Activated T-cell treated with anti-CD3 and anti-CD28 coated beads, Interleukin-2, amount 50 U/mL, for 48 hours (primary cell): ENCODE results near the gene SERPINE3.

ENCODE experiments used
- DNase-seq, 2 experiments: peaks; one replicate each; pipeline ENCODE4 v3.0.0-alpha.2; 2020

Gene SERPINE3

DNA sequence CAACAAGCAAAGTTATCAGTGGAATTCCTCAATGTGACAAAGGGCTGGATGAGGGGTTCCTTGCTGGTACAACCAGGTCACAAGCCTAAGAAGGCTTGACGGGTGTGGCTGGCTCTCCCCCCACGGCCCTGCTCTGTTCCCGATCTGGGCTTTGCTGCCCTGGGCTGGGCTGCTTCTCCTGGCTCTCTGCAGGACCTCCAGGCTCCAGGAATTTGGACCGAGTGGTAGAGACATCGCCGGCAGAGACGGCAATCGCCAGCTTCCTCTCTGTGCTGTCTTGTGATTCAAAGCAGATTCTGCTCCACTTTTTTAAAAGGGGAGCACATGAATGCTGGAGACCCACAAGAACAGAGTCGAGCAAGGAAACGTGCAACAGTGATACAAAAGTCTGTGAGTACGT lies at the start of gene SERPINE3:
Gene SERPINE3 (plus strand): TSS at position 338 of the 400 bp plus-strand sequence. CDS start 1,401 bp downstream, outside the sequence.
- DNase-seq, result no peak

DNA sequence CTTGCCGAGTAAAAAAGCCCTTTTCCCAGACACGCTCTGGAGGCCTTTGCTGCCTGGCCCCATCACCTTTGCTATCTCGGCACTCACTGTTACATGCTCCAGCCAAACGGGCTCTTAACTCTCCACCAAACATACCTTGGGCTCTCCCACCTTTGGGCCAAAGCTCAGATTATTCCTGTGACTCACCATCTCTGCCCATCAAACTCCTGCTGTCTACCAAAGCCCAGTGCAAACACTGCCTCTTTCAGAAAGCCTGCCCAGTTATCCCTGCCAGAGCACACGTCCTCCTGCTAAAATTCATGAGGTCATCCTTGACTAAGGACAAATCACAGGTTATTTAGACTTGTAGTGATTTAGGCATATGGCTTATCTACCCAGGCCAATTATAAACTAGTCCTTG lies 48.1 kb upstream of the SERPINE3 start:
- no peak for DNase-seq

DNA sequence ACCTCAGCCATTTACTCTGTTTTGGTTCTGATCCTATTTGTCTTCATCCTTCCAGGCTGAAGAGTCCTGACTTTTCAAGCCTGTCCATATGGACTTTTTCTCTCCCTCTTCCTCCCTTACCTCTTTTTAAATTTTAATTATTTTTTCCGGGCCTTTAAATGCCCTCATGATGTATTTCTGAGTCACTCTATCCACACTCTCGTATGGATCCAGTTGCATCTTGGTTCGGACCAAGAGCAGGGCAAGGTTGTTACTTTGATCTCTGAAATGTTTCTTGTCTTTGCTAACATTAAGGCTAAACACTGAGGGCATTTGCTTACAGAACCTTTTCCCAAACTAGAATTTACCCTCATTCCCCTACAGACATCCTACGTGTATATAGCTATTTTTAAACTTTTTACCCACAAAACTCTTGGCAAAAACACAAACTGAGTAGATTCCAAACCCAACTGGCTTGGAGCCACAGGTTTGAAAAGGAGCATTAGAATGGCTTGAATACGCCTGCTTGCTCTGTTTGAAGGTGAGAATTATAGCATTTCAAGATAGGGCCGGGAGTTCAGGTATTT lies 47.4 kb upstream of the SERPINE3 start:
- DNase-seq, result no peak

DNA sequence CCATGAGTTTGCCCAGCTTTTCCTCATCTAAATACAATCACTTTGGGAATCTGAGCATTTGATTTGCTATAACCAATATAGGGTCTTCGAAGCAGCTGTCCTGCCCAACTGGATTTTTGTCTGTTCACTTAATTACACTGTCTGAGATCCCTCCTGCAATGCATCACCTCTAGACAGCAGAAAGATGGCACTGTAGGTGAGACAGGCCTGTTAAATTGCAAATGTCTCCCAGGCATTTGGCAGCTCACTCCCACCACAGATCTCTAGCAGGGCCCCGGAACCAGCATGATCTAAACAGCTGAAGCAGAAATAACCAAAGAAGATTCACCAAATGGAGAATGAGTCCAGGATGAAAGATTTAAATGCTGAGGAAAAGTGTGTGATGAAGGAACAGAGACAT lies 41.9 kb upstream of the SERPINE3 start:
- DNase-seq, result no peak

DNA sequence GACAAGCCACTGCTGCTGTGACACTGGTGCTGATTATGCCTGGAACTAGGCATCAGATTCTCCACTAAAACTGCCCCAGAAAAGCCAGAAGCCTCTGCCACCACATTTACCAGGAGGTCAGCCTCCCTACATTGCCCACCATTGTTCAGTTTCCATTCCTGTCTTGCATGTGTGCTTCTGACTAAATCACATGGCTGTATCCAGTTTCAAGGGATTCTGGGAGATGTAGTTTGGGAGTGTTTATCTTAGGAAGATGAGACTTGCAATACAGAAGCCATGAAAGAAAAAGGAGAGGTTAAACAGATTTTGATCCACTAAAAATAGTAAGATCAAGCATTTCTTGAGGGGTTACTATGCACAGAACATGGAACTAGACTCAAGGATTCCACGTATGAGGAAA lies 40.7 kb upstream of the SERPINE3 start:
- no peak for DNase-seq

DNA sequence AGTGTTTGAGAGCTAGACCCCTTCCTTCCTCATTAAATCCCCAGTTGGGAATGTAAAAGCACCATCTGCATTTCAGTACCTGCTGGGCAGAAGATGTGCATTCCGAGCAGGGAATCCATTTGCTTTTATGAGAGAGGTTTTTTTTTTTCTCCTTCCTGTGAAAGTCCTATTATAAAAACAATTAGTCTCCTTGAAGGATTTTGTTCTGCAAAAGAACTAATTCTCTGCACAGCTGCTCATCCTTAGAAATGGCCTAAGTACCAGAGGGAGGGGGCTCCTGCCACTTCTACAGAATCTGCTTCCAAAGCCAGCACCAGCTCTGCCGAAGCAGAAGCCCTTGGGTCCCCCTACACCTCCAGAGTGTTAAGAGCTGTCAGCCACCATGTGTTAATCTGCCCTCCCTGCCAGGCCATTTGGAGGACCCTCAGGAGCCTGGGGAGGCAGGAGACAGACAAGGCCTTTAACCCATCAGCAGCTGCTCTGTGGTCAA lies 36.4 kb upstream of the SERPINE3 start:
- no peak for DNase-seq

DNA sequence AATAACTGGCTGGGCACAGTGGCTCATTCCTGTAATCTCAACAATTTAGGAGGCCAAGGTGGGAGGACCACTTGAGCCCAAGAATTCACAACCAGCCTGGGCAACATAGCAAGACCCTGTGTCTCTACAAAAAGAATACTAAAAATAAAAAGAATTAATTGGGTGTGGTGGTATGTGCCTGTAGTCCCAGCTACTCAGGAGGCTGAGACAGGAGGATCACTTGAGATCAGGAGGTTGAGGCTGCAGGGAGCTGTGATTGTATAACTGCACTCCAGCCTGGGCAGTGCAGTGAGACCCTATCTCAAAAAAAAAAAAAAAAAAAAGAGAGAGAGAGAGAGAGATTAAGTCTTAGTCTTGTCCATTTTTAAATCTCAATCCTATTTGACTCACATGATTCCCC lies 35.6 kb upstream of the SERPINE3 start:
- DNase-seq, result no peak

DNA sequence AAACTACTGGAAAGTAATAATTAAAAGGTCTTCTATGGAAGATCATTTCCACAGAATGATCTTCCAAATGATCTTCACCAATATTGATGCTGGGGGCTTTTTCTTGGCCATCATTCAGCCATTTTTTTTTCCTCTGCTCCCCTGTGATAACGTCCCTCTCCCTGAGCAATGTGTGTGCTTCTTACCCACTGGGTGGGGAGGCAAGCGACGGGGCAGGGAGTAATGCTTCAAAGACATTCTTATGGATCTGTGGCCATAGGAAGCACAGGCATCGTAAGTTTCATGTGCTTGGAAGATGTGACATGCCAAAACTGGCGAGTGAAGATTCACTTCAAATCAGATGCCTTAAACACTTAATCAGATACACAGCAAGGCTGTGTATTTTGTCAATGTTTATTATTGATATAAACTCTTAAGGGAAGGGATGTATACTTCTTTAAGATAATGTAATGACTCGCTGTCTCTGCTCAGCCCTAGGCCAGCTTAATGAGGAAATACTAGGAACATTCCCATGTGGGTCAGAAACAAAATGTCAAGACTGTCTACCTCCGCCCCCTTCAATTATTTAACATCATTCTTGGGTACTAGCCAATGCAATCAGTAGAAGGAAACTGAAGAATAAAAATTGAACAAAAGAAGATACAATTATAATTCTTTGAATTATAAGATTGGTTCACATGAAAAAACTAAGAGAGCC lies 34.1 kb upstream of the SERPINE3 start:
- no peak for DNase-seq

DNA sequence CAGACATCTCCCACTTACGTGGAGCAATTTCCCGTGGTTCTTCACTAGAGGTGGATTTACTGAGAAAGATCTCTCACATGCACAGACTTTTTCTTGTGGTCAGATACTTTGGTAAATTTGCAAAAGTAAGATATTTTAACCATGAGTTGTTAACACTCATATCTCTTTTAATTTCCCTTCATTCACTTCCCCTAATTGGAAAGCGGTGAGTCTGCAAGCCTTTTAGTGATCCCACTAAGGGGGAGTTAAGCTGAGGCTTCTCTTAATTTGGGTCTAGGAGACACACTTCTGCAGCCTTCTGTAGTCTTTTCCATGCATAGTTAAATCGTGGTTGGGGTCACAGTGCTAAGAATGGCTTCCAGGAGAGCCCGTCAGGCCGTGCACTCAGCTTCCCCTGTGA lies 30.7 kb upstream of the SERPINE3 start:
- no peak for DNase-seq

DNA sequence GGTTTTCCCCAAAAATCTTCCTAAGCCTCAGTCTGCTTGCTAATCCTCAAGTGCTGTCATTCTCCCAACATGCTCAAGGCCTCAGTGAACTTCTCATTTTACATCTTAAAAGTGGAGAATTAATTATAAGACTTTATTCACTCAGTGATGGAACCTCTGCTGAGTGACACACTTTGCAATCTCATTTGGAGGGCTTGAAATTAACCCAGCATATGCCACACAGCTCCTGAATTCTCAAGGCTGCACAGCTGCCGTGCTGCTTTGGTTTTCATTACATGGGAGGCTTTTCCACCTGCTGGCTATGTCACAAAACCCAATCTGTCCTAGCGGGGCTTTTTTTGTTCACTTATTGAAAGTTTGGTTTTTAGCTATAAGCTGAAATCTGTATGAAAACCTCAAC lies 28.3 kb upstream of the SERPINE3 start:
- DNase-seq, result no peak

DNA sequence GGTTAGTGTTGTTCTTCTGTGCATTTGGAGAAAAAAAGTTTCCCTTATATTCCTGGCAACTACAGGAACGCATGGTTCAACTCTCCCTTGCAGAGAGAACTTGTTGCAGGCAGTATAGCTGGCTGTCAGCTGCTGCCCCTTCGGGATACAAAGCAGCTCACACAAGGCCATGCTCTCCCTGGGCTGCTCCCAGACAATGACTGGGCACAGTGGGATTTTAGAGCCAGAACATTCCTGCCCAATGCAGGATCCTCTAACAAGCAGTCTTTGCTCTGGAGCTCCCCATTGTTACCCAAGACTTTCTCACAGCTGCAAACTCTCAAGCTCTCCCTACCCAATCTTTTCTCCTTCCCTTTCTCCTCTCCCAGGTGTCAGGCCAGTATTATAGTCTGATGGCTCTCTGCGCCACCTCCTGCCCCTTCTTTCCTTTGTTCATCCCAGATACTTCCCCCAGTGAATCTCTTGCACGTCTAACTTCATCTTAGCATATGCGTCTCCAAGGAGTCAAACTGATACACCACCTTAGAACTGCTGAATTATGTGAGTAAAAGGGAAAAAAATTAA lies 27.5 kb upstream of the SERPINE3 start:
- no peak for DNase-seq

DNA sequence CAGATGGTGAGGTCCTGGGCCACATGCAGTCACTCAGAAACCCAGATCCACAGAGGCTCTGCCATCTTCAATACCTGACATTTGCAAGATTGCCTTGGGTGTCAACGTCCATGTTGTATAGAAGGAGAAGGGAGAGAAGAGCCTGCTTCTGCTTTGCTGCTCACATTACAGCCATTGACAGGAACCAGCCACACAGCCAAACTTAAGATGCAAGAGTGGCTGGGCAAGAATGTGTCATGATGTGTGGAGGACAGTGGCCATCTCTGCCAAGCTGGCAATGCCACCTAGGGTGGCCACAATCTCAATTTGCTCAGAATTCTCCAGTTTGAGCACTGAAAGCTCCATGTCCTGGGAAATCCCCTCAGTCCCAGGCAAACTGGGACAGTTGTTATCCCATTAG lies 25.9 kb upstream of the SERPINE3 start:
- DNase-seq, result no peak

DNA sequence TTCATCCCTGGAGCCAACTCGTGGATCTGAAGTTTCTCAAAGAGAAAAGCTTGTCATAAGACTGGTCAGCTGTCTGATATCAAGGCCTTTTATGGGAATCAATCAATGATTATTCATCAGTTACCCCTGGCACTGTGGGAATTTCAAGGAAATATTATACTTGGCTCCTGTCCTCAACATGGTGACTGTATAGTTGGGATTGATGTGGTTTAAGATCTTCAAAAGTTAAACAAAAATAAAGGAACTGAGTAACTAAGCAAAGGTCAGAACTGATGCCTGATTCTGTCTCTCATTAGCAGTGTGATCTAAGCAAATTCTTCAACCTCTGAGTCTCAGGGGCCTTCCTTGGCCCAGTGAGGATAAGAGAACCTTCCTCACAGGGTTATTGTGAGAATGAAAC lies 22.2 kb upstream of the SERPINE3 start:
- no peak for DNase-seq

DNA sequence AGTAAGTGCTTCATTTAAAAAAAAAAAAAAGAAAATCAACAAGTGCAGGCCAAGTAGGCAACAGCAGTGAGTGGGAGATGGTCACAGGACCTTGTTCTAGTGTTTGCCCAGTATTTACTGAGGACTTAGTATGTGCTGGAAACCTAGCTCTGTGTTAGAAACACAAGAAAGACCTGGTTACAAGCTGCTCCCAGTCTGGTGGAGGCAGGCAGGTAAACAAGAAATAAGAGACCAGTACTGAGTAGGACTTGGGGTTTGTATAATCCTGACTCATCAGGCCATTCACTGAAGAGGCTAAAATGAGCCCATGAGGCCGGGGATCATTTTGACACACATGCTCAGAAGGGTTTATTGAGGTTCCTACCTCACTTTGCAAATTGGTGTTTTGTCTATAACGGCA lies 21.5 kb upstream of the SERPINE3 start:
- no peak for DNase-seq

DNA sequence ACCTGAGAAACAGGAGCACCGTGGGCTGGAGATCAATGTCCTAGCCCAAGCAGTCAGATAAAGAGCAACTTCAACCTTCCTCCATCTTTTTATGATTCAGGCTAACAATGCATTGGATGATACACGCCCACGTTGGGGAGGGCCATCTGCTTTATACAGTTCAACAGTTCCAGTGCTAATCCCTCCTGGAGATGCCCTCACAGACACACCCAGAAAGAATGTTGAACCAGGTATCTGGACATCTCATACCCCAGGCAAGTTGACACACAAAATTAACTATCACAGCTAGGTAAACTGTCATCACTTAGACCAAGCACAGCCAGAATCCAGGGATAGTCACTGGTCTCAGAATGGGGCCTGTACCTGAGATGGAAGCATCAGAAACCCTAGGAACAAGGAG lies 20.6 kb upstream of the SERPINE3 start:
- DNase-seq, result no peak

DNA sequence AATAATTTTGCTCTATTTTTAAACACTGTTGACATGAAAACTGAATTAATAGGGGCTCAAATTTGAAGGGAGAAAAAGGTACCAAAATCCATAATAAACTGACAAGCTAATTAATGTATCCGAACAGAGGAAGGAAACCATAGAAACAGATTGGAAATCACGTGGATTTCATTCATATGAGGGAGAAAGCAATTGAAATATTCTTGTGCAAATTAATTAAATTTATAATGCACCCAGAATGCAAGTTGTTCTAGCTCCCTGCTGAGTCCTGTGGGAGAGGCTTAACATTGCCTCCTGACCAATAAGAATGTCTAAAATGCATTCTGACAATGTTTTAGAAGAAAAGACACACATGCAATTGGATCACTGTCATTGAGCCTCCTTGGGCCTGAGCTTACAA lies 17.7 kb upstream of the SERPINE3 start:
- no peak for DNase-seq

DNA sequence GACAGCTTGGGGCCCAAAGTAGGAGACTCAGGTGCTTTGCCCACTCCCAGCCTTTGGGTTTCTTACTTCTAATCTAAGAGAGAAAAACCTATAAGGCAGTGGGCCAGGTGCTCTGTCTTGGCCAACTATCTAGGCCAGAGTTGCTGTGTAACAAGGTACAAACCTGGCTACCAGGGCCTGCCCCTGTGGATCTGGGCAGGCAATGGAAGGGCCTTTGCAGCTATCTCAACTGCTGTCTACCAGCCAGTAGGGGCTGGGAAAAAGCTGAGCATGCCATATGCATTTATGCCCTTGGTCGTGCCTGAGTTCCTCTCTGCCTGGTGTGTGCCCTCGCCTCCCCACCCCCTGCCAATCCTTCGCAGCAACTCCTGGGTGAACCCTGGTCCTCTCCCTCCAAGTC lies 16.7 kb upstream of the SERPINE3 start:
- DNase-seq, result no peak

DNA sequence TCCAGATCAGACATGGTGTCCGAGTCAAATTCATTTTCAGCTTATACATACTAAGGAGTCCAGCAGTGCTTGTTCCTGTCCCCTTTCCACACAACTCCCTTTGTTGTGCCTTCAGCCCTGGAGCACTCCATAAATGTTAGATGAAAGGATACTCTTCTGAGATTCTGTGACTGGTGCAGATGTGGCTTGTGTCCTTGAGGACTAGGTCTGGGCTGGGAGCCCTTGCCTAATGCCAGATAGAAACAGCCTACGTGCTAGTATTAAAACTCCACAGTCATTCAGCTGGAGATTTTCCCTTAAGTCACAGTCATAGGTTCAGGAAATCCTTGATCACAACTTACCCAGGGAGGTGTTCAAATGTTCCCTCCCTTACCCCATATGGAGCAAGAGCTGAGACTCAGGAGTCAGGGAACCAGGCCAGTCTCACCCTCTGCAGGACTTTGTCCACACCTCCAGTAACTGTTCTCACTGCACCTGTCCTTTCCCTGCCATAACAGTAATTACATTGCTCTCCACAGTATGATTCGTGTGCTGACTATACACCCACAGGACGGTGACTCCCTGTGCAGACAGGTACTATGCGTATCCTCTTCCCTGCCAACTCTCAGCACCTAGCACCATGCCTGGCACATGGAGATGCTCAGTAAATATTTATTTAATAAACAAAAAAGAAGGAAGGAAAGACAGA lies 15.5 kb upstream of the SERPINE3 start:
- no peak for DNase-seq

DNA sequence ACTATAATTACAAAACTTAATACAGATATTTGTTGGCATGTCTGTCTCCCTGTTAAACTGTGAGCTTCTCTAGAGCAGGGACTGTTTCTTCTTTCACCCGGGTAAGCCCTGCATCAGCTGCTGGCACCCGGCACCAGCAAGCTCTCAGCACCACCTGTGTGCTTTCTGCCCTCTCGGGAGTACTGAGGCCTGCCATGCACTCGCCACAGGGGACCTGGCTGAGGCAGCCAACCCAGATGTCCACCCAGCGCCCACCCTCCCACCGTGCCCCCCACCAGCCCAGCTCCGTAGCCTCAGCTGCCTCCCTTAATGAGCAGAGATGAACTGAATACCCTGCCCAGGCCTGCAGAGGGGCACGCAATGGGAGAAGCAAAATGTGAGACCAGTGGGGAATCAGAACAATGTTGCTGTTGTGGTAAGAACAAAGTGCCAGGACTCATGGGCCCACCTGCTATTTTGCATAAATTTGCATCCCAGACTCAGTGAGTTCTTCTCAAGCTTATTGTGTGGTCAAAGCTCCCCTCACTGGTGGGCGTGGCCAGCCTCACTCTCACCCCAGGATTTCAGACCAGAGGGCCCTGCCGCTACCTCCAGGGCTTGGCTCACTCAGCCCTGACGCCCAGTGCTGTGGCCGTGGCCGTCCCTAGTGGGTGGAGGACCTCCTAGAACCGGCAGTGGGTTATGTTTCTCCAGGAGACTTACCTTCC lies 14.6 kb upstream of the SERPINE3 start:
- DNase-seq, result no peak

DNA sequence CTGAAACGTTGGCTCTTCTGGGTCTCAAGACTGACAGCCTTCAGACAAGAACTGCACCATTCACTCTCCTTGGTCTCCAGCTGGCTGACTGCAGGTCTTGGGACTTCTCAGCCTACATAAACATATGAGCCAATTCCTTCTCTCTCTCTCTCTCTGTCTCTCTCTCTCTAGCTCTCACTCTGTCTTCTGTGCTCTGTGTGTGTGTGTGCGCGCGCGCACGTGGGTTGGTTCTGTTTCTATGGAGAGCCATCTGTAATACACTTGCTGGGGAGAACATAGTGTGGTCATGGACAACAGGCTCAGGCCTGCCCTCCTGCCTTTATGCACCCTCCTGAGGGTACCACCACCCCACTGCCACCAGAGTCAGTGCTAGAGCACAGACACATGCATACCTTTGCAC lies 13.7 kb upstream of the SERPINE3 start:
- DNase-seq, result no peak

DNA sequence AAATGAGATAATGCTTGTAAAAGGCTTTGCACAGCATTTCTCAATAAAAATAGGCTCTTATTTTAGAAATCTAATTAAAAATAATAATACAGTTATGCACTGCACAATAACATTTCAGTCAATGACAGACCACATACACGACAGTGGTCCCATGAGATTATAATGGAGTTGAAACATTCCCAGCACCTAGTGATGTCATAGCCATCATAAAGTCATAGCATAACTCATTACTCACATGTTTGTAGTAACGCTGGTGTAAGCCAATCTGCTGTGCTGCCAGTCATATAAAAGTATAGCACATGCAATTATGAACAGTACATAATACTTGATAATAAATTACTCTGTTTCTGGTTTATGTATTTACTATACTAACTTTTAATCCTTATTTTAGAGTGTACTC lies 12.7 kb upstream of the SERPINE3 start:
- no peak for DNase-seq

DNA sequence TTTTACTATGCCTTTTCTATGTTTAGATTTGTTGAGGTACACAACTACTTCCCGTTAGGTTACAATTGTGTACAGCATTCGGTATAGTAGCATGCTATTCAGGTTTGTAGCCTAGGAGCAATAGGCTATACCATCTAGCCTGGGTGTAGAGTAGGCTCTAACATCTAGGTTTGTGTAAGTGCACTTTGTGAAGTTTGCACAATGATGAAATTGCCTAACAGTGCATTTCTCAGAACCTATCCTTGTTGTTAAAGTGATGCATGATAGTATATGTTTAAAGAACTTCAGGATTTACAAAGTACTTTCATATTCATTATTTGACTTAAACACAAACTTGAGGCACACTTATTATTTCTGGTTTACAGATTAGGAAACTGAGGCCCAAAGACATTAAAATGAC lies 11.5 kb upstream of the SERPINE3 start:
- DNase-seq, result no peak

DNA sequence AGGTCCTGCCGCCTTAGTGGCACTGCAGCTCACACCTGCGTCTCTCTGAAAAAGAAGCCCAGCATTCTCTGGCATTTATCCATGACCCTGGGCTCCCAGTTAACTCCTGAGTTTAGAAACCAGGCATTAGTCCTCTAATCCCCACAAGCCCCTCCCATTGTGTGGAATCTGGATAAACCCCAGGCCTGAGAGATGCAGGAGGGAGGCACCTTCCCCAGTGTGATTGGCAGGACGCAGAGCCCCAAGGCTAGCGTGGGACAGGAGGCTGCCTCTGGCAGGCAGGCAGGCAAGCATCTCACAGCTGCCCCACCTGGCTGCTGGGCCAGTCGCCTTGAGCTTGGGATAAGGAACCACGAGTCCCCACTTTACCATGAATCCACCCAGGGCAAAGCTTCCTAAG lies 11.0 kb upstream of the SERPINE3 start:
- no peak for DNase-seq
